HG02938 (cell line): ENCODE results near the gene MKRN2OS.

ENCODE experiments used
- ATAC-seq: cut with Tn5 transposase; IDR thresholded peaks from one replicate; pipeline ENCODE4 v1.9.1; 2021; ENCODE audit warnings: mild to moderate bottlenecking, moderate library complexity; ENCODE audit not compliant: unreplicated experiment

MKRN2OS gene

GRCh38 chr3:12516873-12517272 lies 28.4 kb downstream of the MKRN2OS start:
- no peak for ATAC-seq

GRCh38 chr3:12515631-12516030 lies 29.7 kb downstream of the MKRN2OS start:
- no peak for ATAC-seq

GRCh38 chr3:12513694-12514446 lies 31.4 kb downstream of the MKRN2OS start:
- ATAC-seq, result no peak

- no peak for ATAC-seq
Observed at GRCh38 chr3:12512534-12513118, 32.7 kb downstream of the MKRN2OS start.

GRCh38 chr3:12509466-12509865 lies 35.8 kb downstream of the MKRN2OS start:
- no peak for ATAC-seq

- ATAC-seq, result no peak
Observed at GRCh38 chr3:12508291-12508700, 37.0 kb downstream of the MKRN2OS start.

- ATAC-seq, result no peak
Observed at GRCh38 chr3:12507591-12508281, 37.6 kb downstream of the MKRN2OS start.

- ATAC-seq, result no peak
Observed at GRCh38 chr3:12506201-12506709, 39.0 kb downstream of the MKRN2OS start.

- no peak for ATAC-seq
Observed at GRCh38 chr3:12503126-12503957, 42.0 kb downstream of the MKRN2OS start.

- no peak for ATAC-seq
Observed at GRCh38 chr3:12501360-12502020, 43.8 kb downstream of the MKRN2OS start.

- no peak for ATAC-seq
Observed at GRCh38 chr3:12499474-12499873, 45.8 kb downstream of the MKRN2OS start.

- ATAC-seq, result no peak
Observed at GRCh38 chr3:12496453-12496761, 48.9 kb downstream of the MKRN2OS start.

GRCh38 chr3:12495749-12496452 lies 49.4 kb downstream of the MKRN2OS start:
- no peak for ATAC-seq

GRCh38 chr3:12490547-12490946 lies 54.8 kb downstream of the MKRN2OS start:
- no peak for ATAC-seq

- ATAC-seq, result no peak
Observed at GRCh38 chr3:12489832-12490231, 55.5 kb downstream of the MKRN2OS start.
